PFSK-1 (cell line): Measurements from ENCODE around the gene PYROXD2.

Source experiments
- FOXP2 ChIP-seq: optimal IDR thresholded peaks from 2 replicates; pipeline ENCODE3; 2011; ENCODE audit warnings: borderline replicate concordance, control low read depth, inconsistent platforms; ENCODE audit not compliant: insufficient read depth; ENCODE audit errors: extremely low read length, extremely low read depth
- POLR2AphosphoS5 ChIP-seq: IDR thresholded peaks from 2 replicates; pipeline ENCODE4 v1.6.1; 2012; ENCODE audit warnings: low read depth, mild to moderate bottlenecking, control low read depth, low read length, moderate library complexity
- SIN3A ChIP-seq: IDR thresholded peaks from 2 replicates; pipeline ENCODE4 v1.6.1; 2012; ENCODE audit warnings: mild to moderate bottlenecking, low read length, moderate library complexity, borderline replicate concordance; ENCODE audit not compliant: insufficient read depth
- TAF1 ChIP-seq: IDR thresholded peaks from 2 replicates; pipeline ENCODE4 v1.6.1; 2012; ENCODE audit warnings: low read length, control low read depth, borderline replicate concordance; ENCODE audit not compliant: insufficient read depth
- TF ChIP-seq, protein P1 (sequence below), 2 experiments: IDR thresholded peaks; 2 replicates each; pipeline versions ENCODE4 v1.6.1 to v1.8.0; 2011 to 2012; ENCODE audit warnings: low read depth in 2 of 2, low read length in 2 of 2, control low read depth in 1 of 2, inconsistent platforms in 1 of 2, mild to moderate bottlenecking in 1 of 2, moderate library complexity in 1 of 2; ENCODE audit not compliant: insufficient read depth in 1 of 2

DNA sequence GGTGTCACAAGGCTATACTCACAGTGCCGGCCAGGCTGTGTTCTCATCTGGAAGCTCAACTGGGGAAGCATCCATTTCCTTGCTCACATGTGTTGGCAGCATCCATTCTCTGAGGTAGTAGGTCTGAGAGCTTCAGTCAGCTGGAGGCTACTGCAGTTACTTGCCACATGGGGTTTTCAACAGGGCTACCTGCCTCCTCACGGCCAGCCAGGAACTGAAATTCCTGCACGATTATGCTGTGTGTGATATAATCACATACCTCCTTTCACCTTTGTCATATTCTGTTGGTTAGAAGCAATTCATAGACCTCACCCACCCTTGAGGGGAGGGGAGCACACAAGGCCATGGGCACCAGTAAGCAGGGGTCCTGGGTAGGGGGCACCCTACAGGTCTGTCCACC lies 37.4 kb downstream of the PYROXD2 start:
- no peak for TF ChIP-seq POLR2AphosphoS5
- TF ChIP-seq FOXP2 = no peak
- no peak for TF ChIP-seq SIN3A
- no peak for TF ChIP-seq TAF1
- TF ChIP-seq, protein P1, sequence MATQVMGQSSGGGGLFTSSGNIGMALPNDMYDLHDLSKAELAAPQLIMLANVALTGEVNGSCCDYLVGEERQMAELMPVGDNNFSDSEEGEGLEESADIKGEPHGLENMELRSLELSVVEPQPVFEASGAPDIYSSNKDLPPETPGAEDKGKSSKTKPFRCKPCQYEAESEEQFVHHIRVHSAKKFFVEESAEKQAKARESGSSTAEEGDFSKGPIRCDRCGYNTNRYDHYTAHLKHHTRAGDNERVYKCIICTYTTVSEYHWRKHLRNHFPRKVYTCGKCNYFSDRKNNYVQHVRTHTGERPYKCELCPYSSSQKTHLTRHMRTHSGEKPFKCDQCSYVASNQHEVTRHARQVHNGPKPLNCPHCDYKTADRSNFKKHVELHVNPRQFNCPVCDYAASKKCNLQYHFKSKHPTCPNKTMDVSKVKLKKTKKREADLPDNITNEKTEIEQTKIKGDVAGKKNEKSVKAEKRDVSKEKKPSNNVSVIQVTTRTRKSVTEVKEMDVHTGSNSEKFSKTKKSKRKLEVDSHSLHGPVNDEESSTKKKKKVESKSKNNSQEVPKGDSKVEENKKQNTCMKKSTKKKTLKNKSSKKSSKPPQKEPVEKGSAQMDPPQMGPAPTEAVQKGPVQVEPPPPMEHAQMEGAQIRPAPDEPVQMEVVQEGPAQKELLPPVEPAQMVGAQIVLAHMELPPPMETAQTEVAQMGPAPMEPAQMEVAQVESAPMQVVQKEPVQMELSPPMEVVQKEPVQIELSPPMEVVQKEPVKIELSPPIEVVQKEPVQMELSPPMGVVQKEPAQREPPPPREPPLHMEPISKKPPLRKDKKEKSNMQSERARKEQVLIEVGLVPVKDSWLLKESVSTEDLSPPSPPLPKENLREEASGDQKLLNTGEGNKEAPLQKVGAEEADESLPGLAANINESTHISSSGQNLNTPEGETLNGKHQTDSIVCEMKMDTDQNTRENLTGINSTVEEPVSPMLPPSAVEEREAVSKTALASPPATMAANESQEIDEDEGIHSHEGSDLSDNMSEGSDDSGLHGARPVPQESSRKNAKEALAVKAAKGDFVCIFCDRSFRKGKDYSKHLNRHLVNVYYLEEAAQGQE (IDR thresholded peaks at IDR 0.05; ENCODE audit: insufficient read depth in 1 of 2, low read depth in 2 of 2, low read length in 2 of 2) = no peak
